ENCODE results near the gene RLIM. TPM values are rescaled to one million over a fixed set of nuclear protein-coding genes. Genes with fewer than 3 reads are reported as not detected.

The RLIM gene
- total RNA-seq, 2 donors from 2014 or later, result 11.9 to 14.5 TPM

GRCh38 chrX:74613370-74614092 lies 893 bp downstream of the RLIM start:
- H3K27ac ChIP-seq, result peak overlapping the region; percentile 93 to 96 (median 94)
- H3K27me3 ChIP-seq, result no peaks in the 10 kb centered on the region
- no peaks in the 10 kb centered on the region for H3K36me3 ChIP-seq (replicated peaks in 1 of 2; ENCODE audit: insufficient read depth in 1 of 2, low read depth in 2 of 2)
- H3K4me3 ChIP-seq, result peak overlapping the region; percentile 23 to 52
- ATAC-seq (no peak), DNase-seq (peak in 2 of 4 donors; percentile 2 to 10)
- H3K9me3 ChIP-seq, result no peaks in the 10 kb centered on the region
- intact Hi-C loops (cut with DNase I), result no loop called here
- no peaks in the 10 kb centered on the region for H3K4me1 ChIP-seq
- WGBS, 2 donors, result 0 to 1% methylated on average over 14 to 15 of the region's 15 CpGs
- TF ChIP-seq POLR2A (IDR thresholded peaks at IDR 0.05) (no peak), CTCF (IDR thresholded peaks at IDR 0.05) (no peak)

- Histone ChIP-seq H3K27me3 (no peaks in the 10 kb centered on the region), H3K9me3 (no peaks in the 10 kb centered on the region), H3K36me3 (replicated peaks in 1 of 2; ENCODE audit: insufficient read depth in 1 of 2, low read depth in 2 of 2) (no peaks in the 10 kb centered on the region), H3K27ac (no peak overlapping the region), H3K4me3 (no peak overlapping the region), H3K4me1 (no peaks in the 10 kb centered on the region)
- intact Hi-C loops (cut with DNase I), result no loop called here
- TF ChIP-seq CTCF (IDR thresholded peaks at IDR 0.05), result no peak
- no peak for TF ChIP-seq POLR2A (IDR thresholded peaks at IDR 0.05)
- ATAC-seq (no peak), DNase-seq (no peak)
- WGBS, 2 donors, result 88 to 93% methylated on average over 8 to 12 of the region's 12 CpGs
These were observed 7.6 kb downstream of the RLIM start for GRCh38 chrX:74606799-74607198.

GRCh38 chrX:74606342-74606741 lies 8.1 kb downstream of the RLIM start:
- H3K4me3 ChIP-seq, result no peak overlapping the region
- intact Hi-C loops (cut with DNase I), result no loop called here
- no peak overlapping the region for H3K27ac ChIP-seq
- H3K27me3 ChIP-seq, result no peaks in the 10 kb centered on the region
- DNase-seq, result no peak
- ATAC-seq, result no peak
- no peaks in the 10 kb centered on the region for H3K9me3 ChIP-seq
- TF ChIP-seq CTCF (IDR thresholded peaks at IDR 0.05), result no peak
- TF ChIP-seq POLR2A (IDR thresholded peaks at IDR 0.05), result no peak
- no peaks in the 10 kb centered on the region for H3K4me1 ChIP-seq
- no peaks in the 10 kb centered on the region for H3K36me3 ChIP-seq (replicated peaks in 1 of 2; ENCODE audit: insufficient read depth in 1 of 2, low read depth in 2 of 2)

GRCh38 chrX:74603040-74603439 lies 11.4 kb downstream of the RLIM start:
- no peaks in the 10 kb centered on the region for H3K27me3 ChIP-seq
- ATAC-seq (no peak), DNase-seq (no peak)
- intact Hi-C loops (cut with DNase I), result no loop called here
- no peak overlapping the region for H3K4me3 ChIP-seq
- TF ChIP-seq POLR2A (IDR thresholded peaks at IDR 0.05) (no peak), CTCF (IDR thresholded peaks at IDR 0.05) (no peak)
- WGBS, 2 donors, result 90 to 100% methylated on average over 2 of the region's 2 CpGs
- no peaks in the 10 kb centered on the region for H3K4me1 ChIP-seq
- H3K36me3 ChIP-seq (replicated peaks in 1 of 2; ENCODE audit: insufficient read depth in 1 of 2, low read depth in 2 of 2), result no peaks in the 10 kb centered on the region
- H3K9me3 ChIP-seq, result no peaks in the 10 kb centered on the region
- no peak overlapping the region for H3K27ac ChIP-seq

GRCh38 chrX:74602142-74602541 lies 12.3 kb downstream of the RLIM start:
- Histone ChIP-seq H3K27ac (no peak overlapping the region), H3K27me3 (no peaks in the 10 kb centered on the region), H3K4me1 (no peaks in the 10 kb centered on the region), H3K4me3 (no peak overlapping the region), H3K9me3 (no peaks in the 10 kb centered on the region), H3K36me3 (replicated peaks in 1 of 2; ENCODE audit: insufficient read depth in 1 of 2, low read depth in 2 of 2) (no peaks in the 10 kb centered on the region)
- ATAC-seq (no peak), DNase-seq (no peak)
- TF ChIP-seq CTCF (IDR thresholded peaks at IDR 0.05), result no peak
- 82 to 89% methylated on average over 4 to 8 of the region's 8 CpGs for WGBS, 2 donors
- intact Hi-C loops (cut with DNase I), result no loop called here

Measured in body of pancreas (tissue), 4 donors.